ENCODE results near the gene OSGEP. TPM values are rescaled to one million over a fixed set of nuclear protein-coding genes. Genes with fewer than 3 reads are reported as not detected.

OSGEP gene
- total RNA-seq, 1 experiment from 2014 or later: 50.1 TPM

DNA sequence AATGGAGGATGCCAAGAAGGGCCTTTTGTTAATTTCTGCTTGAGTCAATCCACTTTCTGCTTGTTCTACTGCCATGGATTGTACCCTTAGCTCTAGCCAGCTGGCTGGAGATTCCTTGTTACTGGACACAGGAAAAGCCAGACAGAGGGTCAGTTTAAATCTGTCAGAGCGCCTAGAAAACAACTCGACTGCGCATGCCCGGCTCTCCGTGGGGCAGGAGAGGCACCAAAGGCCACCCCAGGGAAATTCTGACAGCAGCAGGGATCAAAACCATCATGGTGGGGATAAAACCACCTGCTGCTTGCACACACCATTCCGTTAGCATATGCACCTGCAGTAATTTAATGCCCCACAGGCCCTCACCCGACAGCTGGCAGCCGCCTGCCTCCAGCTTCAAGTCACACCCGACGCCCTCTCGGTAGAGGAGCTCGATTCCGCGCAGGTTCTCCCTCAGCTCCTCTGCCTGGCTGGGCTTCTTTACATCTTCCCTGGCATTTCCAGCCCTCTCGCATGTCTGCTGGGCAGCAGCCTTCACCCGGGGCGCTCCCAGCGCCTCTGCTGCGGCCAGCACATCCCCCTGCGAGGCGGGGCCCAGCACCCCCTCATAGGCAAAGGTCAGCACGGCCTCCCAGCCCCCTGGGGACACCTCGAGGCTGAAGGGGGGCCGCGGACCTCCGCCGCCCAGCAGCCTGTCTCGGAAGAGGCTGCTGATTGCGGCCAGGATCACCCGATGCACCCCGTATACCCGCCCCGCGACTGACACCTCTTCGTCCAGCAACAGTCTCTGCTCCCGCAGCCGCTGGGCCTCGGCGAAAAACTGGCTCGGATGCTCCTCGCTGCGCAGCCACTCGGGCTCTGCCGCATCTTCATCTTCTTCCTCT is 19.7 kb downstream of the OSGEP start:
- DNase-seq (ENCODE audit: low read depth): no peak

DNA sequence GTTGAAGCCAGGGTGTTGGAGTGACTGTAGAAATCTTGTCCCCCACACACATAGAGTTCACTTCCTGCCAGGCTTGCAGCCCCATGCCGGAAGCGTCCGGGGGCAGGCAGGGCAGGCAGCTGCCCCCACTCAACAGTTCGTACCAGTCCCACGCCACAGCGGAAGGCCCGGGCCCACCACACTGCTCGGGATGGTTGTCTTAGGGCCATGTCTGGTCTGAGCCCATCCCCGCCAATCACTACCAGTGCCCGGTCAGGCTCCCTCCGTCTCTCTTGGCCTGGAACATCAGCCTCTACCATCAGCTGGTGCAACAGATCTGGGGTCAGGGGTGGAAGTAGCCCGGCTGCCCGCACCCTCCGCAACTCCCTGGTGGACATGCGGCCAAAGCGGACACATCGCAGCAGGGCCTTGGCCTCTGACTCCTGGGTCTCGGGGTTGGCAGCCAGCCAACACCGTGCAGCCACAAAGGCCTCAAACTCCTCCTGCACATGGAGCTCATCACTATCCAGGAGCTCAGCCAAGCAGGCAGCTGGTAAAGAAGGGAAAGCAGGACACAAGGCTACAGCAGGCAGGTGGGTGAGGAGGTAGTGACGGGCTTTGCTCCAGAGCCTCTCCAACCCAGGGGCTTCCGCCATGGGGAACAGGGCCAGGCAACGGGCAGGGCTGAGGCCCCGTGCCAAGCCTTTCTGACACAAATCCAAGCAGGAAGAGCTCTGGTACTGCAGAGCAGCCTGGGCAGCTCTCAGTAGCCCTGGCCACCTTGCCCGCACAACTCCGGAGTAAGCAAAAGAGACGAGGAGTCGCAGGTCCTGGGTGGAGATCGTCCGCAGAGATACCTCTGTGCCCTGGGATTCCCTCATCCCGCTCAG is 24.6 kb downstream of the OSGEP start:
- no peak for DNase-seq (ENCODE audit: low read depth)

DNA sequence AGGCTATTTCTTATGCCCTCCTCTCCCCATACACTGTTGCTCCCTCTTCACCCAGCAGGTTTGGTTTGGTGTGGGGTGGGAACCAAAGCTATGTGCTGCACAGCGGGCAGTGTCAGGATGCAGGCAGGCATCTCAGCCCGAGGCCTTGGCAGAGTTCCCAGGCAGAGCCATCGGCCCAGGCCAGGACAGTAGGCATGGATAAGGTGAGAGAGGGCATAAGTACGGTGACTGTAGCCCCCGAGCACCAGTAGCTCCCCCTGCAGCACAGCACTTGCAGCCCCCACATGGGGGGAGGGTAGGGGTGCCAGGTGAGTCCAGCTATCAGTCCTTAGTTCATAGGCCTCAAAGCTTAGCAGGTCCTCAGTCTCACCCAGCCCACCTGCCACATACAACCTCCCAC is 25.8 kb downstream of the OSGEP start:
- no peak for DNase-seq (ENCODE audit: low read depth)

DNA sequence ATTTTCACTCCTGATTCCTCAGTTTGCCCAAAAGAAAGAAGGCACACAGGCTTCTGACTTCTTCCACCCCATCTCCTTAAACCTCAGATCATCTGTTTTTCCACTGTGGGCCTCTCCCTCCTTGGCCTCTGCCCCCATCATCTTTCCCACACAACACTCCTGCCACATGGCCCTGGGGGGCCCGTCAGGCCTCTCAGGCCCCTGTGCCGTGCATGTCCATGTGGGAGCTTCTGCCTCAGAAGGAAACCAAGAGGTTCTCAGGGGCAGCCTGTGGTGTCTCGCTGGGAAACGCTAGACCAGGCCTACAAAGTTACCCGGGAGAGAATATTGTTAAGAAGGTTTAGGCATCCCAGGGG is 26.6 kb downstream of the OSGEP start:
- DNase-seq (ENCODE audit: low read depth): no peak

DNA sequence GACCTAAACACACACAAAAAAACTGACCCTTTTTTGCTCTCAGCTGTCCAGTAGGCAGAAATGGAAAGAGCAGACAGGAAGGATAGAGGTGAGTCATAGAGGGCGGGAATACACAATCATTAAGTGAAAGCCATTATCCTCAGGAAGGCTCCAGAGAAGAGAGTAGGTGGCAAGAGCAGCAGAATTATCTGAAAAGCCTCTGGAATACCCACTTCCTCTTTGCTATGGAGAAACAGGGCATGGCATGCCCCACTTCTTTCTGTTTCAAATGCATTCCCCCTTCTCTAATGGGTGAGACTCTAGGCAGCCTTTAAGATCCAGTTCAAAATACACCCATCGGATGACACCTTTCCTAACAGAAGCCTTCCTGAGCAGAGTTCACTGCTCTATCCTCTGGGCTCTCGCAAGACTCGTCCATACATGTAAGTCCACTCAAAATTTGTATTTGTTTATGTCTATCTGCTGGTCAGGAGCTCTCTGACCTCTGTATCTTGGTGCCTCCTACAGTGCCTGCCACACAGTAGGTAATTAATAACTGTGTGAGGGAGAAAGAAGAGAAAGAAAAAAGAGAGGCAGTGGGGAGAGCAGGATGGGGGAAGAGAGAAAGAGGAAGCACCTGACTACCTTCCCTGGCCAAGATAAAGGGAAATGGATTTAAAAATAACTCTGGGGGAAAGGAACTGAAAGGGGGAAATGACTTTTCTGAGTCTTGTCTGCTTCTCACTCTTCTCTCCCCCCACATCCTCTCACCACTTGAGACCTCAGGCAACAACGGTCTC is 27.2 kb downstream of the OSGEP start:
- DNase-seq (ENCODE audit: low read depth): peak; percentile 82

DNA sequence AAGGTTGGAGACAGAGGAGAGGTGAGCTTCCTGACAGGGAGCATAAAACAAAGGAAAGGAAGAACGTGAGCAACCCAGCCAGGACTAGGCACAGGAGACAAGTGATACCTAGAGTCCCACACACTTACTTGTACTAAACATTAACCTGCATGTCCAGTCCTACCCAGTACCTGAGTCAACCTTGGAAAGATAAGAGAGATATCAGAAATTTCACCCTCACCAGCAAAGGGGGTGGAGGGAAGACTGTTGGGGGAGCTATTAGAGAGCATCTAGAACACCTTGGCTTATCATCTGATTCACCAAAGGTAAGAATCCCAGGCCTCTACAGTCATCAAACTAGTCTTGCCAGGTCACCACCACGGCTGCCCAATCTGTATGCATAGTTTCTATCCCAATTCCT is 29.8 kb downstream of the OSGEP start:
- no peak for DNase-seq (ENCODE audit: low read depth)

DNA sequence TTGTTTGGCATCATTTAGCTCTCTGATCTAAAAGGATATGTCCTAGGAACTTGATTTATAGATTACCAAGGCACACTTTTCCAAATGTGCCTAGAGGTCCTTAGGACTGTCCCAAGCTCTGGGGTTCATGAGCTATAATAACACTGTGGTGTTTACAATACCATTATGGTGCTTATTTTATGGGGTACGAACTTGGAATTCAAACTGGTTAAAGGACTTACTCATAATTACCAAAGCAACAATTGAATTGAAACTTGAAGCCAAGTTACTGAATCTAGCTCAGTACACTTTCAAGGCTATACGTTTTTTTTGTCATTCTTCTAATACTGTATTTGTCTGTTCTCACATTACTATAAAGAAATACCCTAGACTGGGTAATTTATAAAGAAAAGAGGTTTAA is 31.7 kb downstream of the OSGEP start:
- DNase-seq (ENCODE audit: low read depth): no peak

DNA sequence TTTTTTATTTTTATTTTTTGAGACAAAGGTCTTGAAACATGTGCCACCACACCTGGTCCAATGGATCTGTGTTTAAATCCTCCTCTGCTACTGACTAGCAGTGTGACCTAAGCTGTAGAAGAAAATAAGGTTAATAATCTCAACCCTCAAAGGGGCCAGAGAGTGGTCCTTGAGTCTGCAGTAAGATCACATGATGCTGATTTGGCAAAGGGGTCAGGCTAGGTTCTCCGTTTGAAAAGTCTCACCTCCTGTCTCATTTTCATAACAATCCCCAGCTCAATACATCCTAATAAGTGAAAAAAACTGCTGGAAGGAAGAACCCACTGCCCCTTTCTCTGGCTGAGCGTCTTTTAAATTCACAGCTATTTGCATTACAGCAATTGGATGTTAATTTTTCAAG is 33.3 kb downstream of the OSGEP start:
- no peak for DNase-seq (ENCODE audit: low read depth)

DNA sequence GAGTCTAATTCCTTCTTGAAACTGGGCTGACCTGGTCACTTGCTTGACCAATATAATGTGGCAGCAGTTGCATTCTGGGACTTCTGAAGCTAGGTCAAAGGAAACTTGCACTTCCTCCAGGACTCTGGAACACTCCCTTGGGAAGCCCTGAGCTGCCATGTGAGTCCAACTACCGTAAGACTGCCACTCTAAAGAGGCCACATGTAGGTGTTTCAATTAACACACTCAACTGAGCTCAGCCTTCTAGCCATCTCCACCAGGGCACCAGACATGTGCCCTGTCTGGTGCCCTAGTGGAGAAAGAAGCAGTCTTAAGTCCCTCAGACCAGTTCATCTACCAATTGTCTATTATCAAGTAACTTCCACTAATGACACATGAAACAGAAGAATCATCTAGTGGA is 35.2 kb downstream of the OSGEP start:
- DNase-seq (ENCODE audit: low read depth): no peak

DNA sequence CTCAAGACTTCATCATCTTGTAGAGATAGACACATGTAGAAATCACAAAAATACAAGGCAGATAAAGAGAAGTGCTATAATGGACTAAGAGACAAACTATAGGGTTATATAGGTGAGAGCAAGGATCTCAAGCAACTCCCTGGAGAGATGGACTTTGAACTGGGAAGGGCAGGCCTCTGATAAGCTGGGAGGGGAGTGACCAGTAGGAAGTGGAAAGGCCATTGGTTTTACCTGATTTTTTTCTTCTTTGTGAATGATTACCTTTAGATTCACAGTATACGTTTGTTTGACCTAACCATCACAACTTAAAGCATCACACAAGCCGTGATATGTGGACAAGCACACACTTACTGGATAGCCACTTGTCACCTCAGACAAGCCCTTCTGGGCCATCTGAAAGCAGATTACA is 36.1 kb downstream of the OSGEP start:
- no peak for DNase-seq (ENCODE audit: low read depth)

DNA sequence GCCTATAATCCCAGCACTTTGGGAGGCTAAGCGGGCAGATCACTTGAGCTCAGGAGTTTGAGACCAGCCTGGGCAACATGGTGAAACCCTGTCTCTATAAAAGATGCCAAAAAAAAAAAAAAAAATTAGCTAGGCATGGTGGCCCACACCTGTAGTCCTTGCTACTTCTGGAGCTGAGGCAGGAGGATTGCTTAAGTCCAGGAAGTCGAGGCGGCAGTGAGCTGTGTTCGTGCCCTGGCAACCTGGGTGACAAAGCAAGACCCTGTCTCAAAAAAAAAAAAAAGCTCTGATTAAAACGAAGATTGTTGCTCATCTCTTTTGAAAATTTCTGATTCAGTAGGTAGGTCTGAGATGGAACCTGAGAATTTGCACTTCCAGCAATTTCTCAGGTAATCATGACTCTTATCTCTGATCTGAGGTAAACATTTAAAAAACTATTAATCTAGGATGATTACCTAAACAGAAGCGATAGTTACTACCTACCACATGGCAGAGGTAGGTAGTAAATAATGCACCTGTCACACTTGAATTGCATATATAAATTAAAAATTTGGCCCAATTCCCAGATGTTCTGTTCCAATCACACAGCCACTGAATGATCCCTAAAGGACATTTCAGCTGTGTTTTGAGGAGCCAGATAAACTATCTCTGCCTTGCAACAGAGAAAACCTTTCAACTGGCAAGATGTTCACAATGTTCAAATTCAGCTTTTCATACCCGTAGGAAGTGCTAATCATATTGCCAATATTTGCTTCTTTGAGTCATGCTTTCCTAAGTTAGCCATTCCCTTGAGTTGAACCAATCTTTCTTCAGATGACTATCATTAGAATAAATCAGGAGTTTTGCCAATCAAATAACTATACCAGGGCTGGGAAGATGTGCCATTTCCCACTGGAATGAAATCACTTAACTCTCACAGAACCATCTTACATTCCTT is 37.1 kb downstream of the OSGEP start:
- no peak for DNase-seq (ENCODE audit: low read depth)

DNA sequence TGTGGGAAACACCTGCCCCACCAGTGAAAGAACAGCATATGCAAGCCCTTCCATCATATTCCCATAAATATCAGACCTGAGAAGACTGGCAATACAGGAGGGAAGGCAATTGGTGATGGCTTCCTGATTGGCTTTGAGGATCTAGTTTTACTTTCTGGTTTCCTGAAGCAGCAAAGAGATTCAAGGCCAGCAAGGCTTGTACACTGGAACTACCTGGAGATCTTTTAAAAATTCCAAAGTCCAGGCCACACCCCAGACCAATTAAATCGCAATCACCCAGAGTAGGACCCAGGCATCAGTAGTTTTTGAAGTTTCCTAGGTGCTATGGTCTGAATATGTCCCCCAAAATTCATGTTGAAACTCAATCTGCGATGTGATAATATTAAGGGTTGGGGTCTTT is 38.4 kb downstream of the OSGEP start:
- no peak for DNase-seq (ENCODE audit: low read depth)

DNA sequence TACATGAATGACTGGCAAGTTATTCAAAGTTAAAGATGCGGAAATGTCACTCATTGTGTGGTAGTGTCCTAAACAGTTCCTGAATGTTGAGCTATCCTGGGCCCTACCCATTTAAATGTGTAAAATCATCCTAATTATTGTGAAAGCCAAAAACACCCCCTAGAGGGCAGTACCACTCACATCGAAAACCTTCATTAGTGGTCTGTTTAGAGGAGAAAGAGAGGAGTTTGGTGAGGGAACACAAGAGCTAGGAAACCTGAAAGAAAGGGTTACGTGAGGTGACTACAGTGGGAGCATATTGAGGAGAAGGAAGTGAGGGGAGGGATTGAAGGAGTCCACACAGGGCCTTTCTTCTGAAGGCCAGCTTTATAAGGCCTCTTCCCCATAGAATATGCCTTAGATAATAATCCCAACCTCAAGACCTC is 38.8 kb downstream of the OSGEP start:
- DNase-seq (ENCODE audit: low read depth): peak; percentile 61

DNA sequence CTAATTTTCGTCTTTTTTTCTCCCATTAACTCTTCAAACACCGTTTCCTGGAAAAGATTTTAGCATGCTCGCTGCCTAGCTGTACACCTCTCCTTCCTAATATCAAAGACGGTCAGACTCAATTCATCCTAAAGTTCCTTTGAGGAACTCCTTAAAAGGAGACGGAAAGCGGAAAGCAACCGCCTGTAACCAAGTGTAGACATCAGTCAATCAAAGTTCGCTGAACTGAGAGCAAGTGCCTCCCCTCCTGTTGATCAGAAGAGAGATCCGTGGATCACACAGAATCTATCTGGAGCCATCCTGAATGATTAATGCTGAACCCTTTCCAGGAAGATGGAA is 40.9 kb downstream of the OSGEP start:
- peak; percentile 7 for DNase-seq (ENCODE audit: low read depth)

DNA sequence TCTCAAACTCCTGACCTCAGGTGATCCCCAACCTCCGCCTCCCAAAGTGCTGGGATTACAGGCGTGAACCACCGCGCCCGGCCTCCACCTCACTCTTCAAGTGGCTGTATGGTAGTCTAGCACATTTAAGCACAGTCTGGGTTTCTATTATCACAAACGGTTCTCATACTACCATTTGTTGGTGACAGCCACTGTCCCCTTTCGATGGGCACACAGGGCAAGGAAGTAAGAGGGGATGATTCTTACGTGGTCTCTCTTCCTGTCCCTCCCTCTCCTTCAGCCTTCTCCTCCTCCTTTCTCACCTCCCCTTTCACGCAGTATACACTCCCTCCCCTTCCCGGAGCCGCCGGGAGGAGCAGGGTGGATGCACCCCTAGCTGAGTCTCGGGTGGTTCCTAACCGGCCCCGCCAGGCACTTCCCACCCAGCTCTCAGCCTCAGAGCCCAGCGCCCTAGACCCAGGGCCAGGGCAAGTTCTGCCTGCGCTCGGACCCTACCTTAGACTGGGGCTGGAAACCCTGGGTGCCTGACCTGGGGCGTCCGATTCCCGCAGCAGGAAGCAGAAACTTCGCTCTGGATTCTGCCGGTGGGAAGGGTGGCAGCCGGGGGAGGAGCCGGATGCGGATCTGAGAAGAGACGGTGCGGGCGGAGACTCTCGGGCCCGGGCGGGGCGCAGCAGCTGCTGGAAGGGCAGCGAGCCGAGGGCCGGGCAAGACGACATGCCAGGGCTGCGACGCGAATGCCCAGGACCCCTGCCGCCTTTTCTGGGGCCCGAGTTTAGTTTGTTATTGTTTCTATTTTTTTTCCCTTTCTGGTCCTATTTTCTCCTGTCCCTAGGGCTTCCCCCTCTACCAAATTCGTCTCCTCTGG is 41.5 kb downstream of the OSGEP start, which contains the start of gene TEP1:
TEP1 (minus strand) TSS at position 626 of the 868 bp plus-strand sequence. CDS start 5,062 bp downstream, outside the sequence.
- peak; percentile 86 for DNase-seq (ENCODE audit: low read depth)

DNA sequence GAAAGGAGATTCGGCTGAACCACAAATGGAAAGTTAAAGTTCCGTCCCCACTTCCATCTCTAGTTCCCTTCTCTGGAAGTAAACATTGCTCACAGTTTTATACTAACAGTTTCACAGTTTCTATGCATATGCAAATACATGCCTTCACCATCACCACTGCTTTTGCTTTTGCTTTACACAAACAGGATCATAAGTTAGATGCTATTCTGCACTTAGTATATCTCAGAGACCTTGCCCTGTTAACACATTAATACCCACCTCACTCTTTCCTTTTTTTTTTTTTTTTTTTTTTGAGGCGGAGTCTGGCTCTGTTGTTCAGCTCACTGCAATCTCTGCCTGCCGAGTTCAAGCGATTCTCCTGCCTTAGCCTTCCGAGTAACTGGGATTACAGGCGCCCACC is 42.2 kb downstream of the OSGEP start:
- DNase-seq (ENCODE audit: low read depth): peak; percentile 30

DNA sequence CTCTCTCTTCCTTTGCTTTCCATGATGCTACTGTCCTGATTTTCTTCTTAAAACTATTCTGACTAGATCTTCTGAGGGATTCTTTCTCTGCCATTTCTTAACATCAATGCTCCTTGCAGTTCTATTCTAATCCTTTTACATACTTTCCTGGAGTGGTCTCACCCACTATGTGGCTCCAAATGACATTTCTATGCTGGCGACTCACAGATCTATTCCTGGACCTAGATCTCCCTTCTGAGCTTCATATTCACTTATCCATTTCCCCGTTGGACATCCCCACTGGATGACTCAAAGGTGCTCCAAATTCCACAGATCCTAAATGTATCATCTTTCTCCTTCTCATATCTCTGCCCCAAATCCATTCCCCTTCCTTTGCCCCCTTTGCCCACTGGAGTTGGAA is 45.4 kb downstream of the OSGEP start:
- peak; percentile 59 for DNase-seq (ENCODE audit: low read depth)

DNA sequence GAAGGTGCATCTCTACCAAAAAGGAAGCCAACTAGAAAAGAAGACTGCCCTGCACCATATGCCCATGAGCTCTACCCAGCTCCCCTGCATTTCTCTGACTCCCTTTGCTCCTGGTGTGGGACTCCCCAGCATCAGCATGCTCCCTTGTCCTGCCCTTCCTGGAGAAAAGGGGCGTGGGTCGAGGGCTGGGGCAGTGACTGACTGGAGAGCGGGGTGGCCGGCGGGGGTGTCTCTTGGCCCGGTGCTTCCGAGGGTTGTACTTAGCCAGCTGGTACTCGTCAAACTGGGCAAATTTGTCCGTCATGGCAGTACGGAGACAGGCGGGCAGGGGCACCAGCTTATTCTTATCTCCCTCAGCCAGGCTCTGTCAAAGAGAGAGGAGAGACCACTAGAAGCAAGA is 51.1 kb downstream of the OSGEP start:
- DNase-seq (ENCODE audit: low read depth): no peak

DNA sequence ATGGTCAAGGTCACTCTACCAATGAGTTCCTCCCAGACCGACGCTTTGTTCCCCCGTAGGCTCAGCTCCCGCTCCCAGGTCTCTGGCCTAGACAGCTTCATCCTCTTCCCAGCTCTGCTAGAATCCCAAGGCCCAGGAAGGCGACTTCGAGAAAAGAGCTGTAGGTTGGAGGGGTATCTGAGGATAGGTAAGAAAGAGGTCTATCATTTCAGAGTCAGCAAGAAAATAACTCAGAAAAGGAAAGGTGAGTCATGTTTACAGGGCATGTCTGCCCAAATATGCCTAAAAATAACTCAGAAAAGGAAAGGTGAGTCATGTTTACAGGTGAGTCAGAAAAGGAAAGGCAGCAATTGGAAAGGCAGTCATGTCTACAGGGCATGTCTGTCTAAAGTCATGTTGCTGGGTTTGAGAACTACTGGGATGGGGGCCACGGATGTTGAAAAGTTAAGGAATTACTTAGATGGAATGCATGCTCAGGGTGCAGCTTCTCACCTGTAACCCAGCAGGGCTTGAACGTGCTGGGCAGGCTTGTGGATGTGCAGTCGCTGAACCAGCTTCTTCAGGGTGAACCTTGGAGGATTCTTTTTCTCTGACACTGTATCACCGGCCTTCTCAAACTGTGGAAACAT is 53.5 kb downstream of the OSGEP start:
- DNase-seq (ENCODE audit: low read depth): peak; percentile 93

Data from HT1080 (cell line).